GM23248 (cell line): Measurements from ENCODE around the gene TOPBP1. TPM values are rescaled to one million over a fixed set of nuclear protein-coding genes. Genes with fewer than 3 reads are reported as not detected.

Experiments used
- DNase-seq: peaks from one replicate; pipeline ENCODE4 v3.0.0-alpha.2; 2015
- H2AFZ ChIP-seq: fragments of 200-600 bp; sonication (generic); 2 replicates; pipeline ENCODE4 v1.6.1; 2016; ENCODE audit warnings: antibody characterized with exemption
- H3F3A ChIP-seq: fragments of 200-600 bp; sonication (generic); 2 replicates; pipeline ENCODE4 v1.6.1; 2016; ENCODE audit warnings: mild to moderate bottlenecking, antibody characterized with exemption, mixed run types; ENCODE audit not compliant: insufficient read depth
- H3K27ac ChIP-seq: fragments of 200-600 bp; sonication (generic); 2 replicates; pipeline ENCODE4 v1.5.1; 2016; ENCODE audit warnings: mild to moderate bottlenecking
- H3K27me3 ChIP-seq: fragments of 200-600 bp; sonication (generic); replicated peaks from 2 replicates; pipeline ENCODE4 v1.6.1; 2016; ENCODE audit warnings: mild to moderate bottlenecking; ENCODE audit not compliant: insufficient read depth
- H3K36me3 ChIP-seq: fragments of 200-600 bp; sonication (generic); 2 replicates; pipeline ENCODE4 v1.6.1; 2016; ENCODE audit warnings: low read depth, mild to moderate bottlenecking
- H3K4me1 ChIP-seq: fragments of 200-600 bp; sonication (generic); 2 replicates; pipeline ENCODE4 v1.6.1; 2016; ENCODE audit warnings: mild to moderate bottlenecking; ENCODE audit not compliant: insufficient read depth
- H3K4me2 ChIP-seq: fragments of 200-600 bp; sonication (generic); one replicate; pipeline ENCODE4 v1.6.1; 2016; ENCODE audit warnings: mild to moderate bottlenecking; ENCODE audit not compliant: unreplicated experiment
- H3K4me3 ChIP-seq: fragments of 200-600 bp; sonication (generic); 2 replicates; pipeline ENCODE4 v1.5.1; 2016; ENCODE audit warnings: mild to moderate bottlenecking
- H3K79me2 ChIP-seq: fragments of 200-600 bp; sonication (generic); 2 replicates; pipeline ENCODE4 v1.6.1; 2016; ENCODE audit warnings: mild to moderate bottlenecking; ENCODE audit not compliant: insufficient read depth
- H3K9ac ChIP-seq: fragments of 200-600 bp; sonication (generic); 2 replicates; pipeline ENCODE4 v1.6.1; 2016; ENCODE audit warnings: mild to moderate bottlenecking
- H3K9me2 ChIP-seq: fragments of 200-600 bp; sonication (generic); 2 replicates; pipeline ENCODE4 v1.6.1; 2016; ENCODE audit warnings: mixed run types, mild to moderate bottlenecking, moderate library complexity; ENCODE audit not compliant: insufficient read depth
- H3K9me3 ChIP-seq: fragments of 200-600 bp; sonication (generic); one replicate; pipeline ENCODE4 v1.6.1; 2017; ENCODE audit warnings: low read depth
- H4K20me1 ChIP-seq: fragments of 200-600 bp; sonication (generic); 2 replicates; pipeline ENCODE4 v1.6.0; 2016; ENCODE audit not compliant: insufficient read depth
- EZH2 ChIP-seq: fragments of 200-600 bp; sonication (generic); IDR thresholded peaks from 2 replicates; pipeline ENCODE4 v1.6.1; 2018; ENCODE audit warnings: antibody characterized with exemption, mild to moderate bottlenecking; ENCODE audit not compliant: insufficient read depth, poor library complexity, severe bottlenecking
- EZH2phosphoT487 ChIP-seq: fragments of 200-600 bp; sonication (generic); IDR thresholded peaks from 2 replicates; pipeline ENCODE4 v1.6.1; 2018; ENCODE audit warnings: antibody characterized with exemption, moderate library complexity, mild to moderate bottlenecking, low read depth; ENCODE audit not compliant: insufficient read depth
- WGBS, 2 experiments: methylation state at CpG; one replicate each; pipeline ENCODE4 v1.1.6; 2015 to 2017; ENCODE audit warnings: low lambda C conversion rate in 2 of 2, low coverage in 1 of 2; ENCODE audit errors: missing lambda C conversion rate in 2 of 2; 5-methylcytosine and 5-hydroxymethylcytosine counted together
- in situ Hi-C: fragments of 300-500 bp; cut with MboI; formaldehyde crosslinking; loops from 2 replicates; pipeline ENCODE4 v1.15.0; 2020
- polyA plus RNA-seq: library from polyadenylated mRNA; unstranded; fragments of >200 nt; fragmentation: Nextera tagmentation; extraction: Ambion mirVana; gene quantifications from 2 replicates; pipeline ENCODE4 v1.2.1, GENCODE V29; 2016
- total RNA-seq: library from RNA; depleted of rRNA; stranded (reverse); fragments of >200 nt; shearing (Covaris generic); gene quantifications from 2 replicates; pipeline ENCODE4 v1.2.3, GENCODE V29; 2014

The TOPBP1 gene
- total and polyA plus RNA-seq, 2 experiments from 2014 or later: 9.4 to 21.0 TPM

- H3K4me1 ChIP-seq: peaks cover 67% of the 10 kb centered on the region
- peak within 1 kb of the TSS; percentile 98 for H3K4me3 ChIP-seq
- peaks cover 44% of the 10 kb centered on the region for H3K79me2 ChIP-seq
- no peak for DNase-seq
- H3K27ac ChIP-seq: peak within 1 kb of the TSS; percentile 97
- H3K9me2 ChIP-seq: no peaks in the 10 kb centered on the region
- H3K4me2 ChIP-seq: peak within 1 kb of the TSS; percentile 99
- TF ChIP-seq EZH2: no peak
- peak within 1 kb of the TSS; percentile 87 for H2AFZ ChIP-seq
- no peaks in the 10 kb centered on the region for H3K27me3 ChIP-seq
- no peaks in the 10 kb centered on the region for H3K9me3 ChIP-seq
- WGBS, 2 experiments: 1 to 3% methylated on average over 36 to 80 of the region's 81 CpGs
- H3F3A ChIP-seq: peaks cover 76% of the 10 kb centered on the region
- peaks cover 33% of the 10 kb centered on the region for H4K20me1 ChIP-seq
- in situ Hi-C loops: no loop called here
- H3K36me3 ChIP-seq: peaks cover 32% of the 10 kb centered on the region
- peak within 1 kb of the TSS; percentile 90 for H3K9ac ChIP-seq
Measured at GRCh38 chr3:133573629-133574194, 88.0 kb downstream of the TOPBP1 start, which contains the start of gene CDV3. TSS of gene CDV3 (plus strand) at chr3:133573686. CDS start at chr3:133574045, 359 bp downstream.

GRCh38 chr3:133573054-133573628 is 88.6 kb downstream of the TOPBP1 start:
- H3K4me2 ChIP-seq: peak overlapping the region; percentile 72
- H3K9ac ChIP-seq: peak overlapping the region; percentile 90
- peak overlapping the region; percentile 87 for H2AFZ ChIP-seq
- H4K20me1 ChIP-seq: peaks cover 28% of the 10 kb centered on the region
- H3F3A ChIP-seq: peaks cover 78% of the 10 kb centered on the region
- H3K9me2 ChIP-seq: no peaks in the 10 kb centered on the region
- WGBS, 2 experiments: 0 to 1% methylated on average over 29 to 33 of the region's 33 CpGs
- peak; percentile 100 for DNase-seq
- peaks cover 66% of the 10 kb centered on the region for H3K4me1 ChIP-seq
- no peaks in the 10 kb centered on the region for H3K27me3 ChIP-seq
- H3K9me3 ChIP-seq: no peaks in the 10 kb centered on the region
- H3K4me3 ChIP-seq: peak overlapping the region; percentile 79
- no peak for TF ChIP-seq EZH2
- TF ChIP-seq EZH2phosphoT487: no peak
- peaks cover 39% of the 10 kb centered on the region for H3K79me2 ChIP-seq
- peak overlapping the region; percentile 97 for H3K27ac ChIP-seq
- in situ Hi-C loops: no loop called here
- H3K36me3 ChIP-seq: peaks cover 28% of the 10 kb centered on the region

GRCh38 chr3:133572158-133573053 is 89.3 kb downstream of the TOPBP1 start:
- Histone ChIP-seq H3K4me1 (peaks cover 64% of the 10 kb centered on the region), H2AFZ (peak overlapping the region; percentile 87), H4K20me1 (peaks cover 20% of the 10 kb centered on the region; the same call in 1 of the 2 replicates), H3F3A (peaks cover 77% of the 10 kb centered on the region), H3K79me2 (peaks cover 31% of the 10 kb centered on the region), H3K36me3 (peaks cover 21% of the 10 kb centered on the region), H3K4me3 (peak overlapping the region; percentile 59), H3K9me3 (no peaks in the 10 kb centered on the region), H3K9ac (peak overlapping the region; percentile 66), H3K9me2 (no peaks in the 10 kb centered on the region), H3K4me2 (peak overlapping the region; percentile 72), H3K27me3 (no peaks in the 10 kb centered on the region), H3K27ac (peak overlapping the region; percentile 85)
- WGBS, 2 experiments: 86 to 88% methylated on average over 19 of the region's 19 CpGs
- peak; percentile 50 for DNase-seq
- TF ChIP-seq EZH2phosphoT487 (no peak), EZH2 (no peak)
- in situ Hi-C loops: no loop called here

GRCh38 chr3:133570937-133571320 is 90.8 kb downstream of the TOPBP1 start:
- Histone ChIP-seq H3K9ac (peak overlapping the region; percentile 50; the same call in 1 of the 2 replicates), H4K20me1 (peaks cover 12% of the 10 kb centered on the region; the same call in 1 of the 2 replicates), H3K27me3 (no peaks in the 10 kb centered on the region), H3K79me2 (peaks cover 17% of the 10 kb centered on the region), H3K4me3 (no peak overlapping the region), H3K9me3 (no peaks in the 10 kb centered on the region), H3K4me2 (peak overlapping the region; percentile 69), H3K4me1 (peaks cover 52% of the 10 kb centered on the region), H3K9me2 (no peaks in the 10 kb centered on the region), H3K36me3 (peaks cover 9% of the 10 kb centered on the region), H3F3A (peaks cover 69% of the 10 kb centered on the region), H2AFZ (no peak overlapping the region), H3K27ac (peak overlapping the region; percentile 85)
- in situ Hi-C loops: no loop called here
- no peak for TF ChIP-seq EZH2
- no peak for TF ChIP-seq EZH2phosphoT487
- WGBS, 2 experiments: 7 to 13% methylated on average over 2 of the region's 2 CpGs
- DNase-seq: peak; percentile 67
